ENCODE measurements around the gene LAMA2.
"Not testable (repeated sequence)": the region's sequence is repeated elsewhere in the genome, so short reads cannot be mapped to it uniquely, and the experiment has no call there.

Gene LAMA2

GRCh38 chr6:129050086-129050485 lies 167.1 kb downstream of the LAMA2 start:
- DNase-seq (ENCODE audit: low read depth, low spot score), result no peak
- no peak overlapping the region for H3K4me3 ChIP-seq (ENCODE audit: low read length)

DNA sequence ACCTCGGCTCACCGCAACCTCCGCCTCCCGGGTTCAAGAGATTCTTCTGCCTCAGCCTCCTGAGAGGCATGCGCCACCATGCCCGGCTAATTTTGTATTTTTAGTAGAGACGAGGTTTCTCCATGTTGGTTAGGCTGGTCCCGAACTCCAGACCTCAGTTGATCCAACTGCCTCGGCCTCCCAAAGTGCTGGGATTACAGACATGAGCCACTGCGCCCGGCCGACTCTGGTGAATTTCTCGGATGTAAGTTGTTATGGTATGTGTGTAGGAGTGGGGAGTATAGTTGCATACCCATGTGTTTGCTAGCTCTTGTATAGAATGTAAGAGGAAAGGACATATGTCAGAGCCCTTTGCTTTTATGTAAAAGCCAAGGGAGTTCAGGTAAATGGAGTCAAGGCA lies 170.2 kb downstream of the LAMA2 start:
- H3K4me3 ChIP-seq (ENCODE audit: low read length); DNase-seq (ENCODE audit: low read depth, low spot score): not testable (repeated sequence)

DNA sequence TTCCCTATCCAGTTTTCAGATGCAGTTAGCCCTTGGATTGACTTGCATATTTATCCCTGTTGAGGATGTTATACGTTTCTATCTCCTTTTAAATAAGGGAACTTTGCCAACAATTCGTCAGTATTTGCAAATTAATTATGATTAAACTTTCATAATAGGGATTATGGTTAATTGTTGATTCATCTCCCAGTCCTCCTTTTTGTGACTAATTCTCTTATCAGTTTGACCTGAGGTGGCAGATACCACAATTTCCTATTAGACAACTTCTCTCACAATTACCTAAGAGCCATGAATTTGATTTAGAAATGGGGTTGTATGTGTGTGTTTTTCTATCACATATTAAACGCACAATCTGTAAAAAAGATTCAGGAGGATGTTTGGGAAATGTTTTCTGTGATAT lies 172.9 kb downstream of the LAMA2 start:
- no peak for DNase-seq (ENCODE audit: low read depth, low spot score)

GRCh38 chr6:129059650-129060049 lies 176.7 kb downstream of the LAMA2 start:
- no peak overlapping the region for H3K4me3 ChIP-seq (ENCODE audit: low read length)

More for the DNA sequence above, 172.9 kb downstream of the LAMA2 start:
- no peak overlapping the region for H3K4me3 ChIP-seq (ENCODE audit: low read length)

GRCh38 chr6:129069006-129069405 lies 186.1 kb downstream of the LAMA2 start:
- no peak overlapping the region for H3K4me3 ChIP-seq (ENCODE audit: low read length)
- DNase-seq (ENCODE audit: low read depth, low spot score), result no peak

More at GRCh38 chr6:129059650-129060049, 176.7 kb downstream of the LAMA2 start:
- no peak for DNase-seq (ENCODE audit: low read depth, low spot score)

DNA sequence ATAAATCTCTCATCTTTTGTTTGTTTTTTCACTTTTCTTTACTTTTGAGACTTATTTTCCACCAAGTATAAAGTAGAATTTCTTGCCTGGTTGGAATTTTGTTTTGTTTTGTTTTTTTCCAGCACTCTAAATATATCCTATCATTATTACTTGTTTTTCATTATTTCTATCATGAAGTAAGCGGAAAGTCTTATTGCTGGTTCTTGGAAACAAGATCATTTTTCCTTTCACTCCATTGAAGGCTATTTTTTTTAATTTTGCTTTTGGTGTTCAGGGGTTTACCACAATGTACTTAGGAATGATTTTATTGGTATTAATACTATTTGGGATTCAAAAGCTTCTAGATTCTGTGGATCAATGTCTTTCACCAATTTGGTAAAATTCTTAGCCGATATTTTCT lies 190.1 kb downstream of the LAMA2 start:
- H3K4me3 ChIP-seq (ENCODE audit: low read length), result no peak overlapping the region
- DNase-seq (ENCODE audit: low read depth, low spot score), result no peak

GRCh38 chr6:129073691-129074395 lies 190.9 kb downstream of the LAMA2 start:
- DNase-seq (ENCODE audit: low read depth, low spot score), result no peak
- no peak overlapping the region for H3K4me3 ChIP-seq (ENCODE audit: low read length)

DNA sequence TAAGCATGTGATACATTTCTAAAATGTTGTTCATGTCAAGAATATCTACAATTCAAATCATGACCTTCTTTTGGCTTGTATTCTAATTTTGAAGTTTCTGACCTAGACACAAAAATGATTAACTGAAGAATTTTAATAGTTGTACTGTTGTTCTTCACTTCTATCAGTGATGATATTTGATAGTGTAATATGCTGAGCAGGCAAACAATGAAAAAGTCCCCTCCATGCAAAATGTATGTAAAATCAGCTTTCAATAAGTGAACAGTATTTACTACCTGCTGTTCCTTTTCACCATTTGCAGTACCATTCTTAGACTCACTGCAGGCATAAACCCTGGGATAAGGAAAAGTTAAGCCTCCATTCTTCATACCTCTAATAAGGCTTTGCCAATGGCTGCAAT lies 201.5 kb downstream of the LAMA2 start:
- H3K4me3 ChIP-seq (ENCODE audit: low read length), result no peak overlapping the region
- DNase-seq (ENCODE audit: low read depth, low spot score), result no peak

DNA sequence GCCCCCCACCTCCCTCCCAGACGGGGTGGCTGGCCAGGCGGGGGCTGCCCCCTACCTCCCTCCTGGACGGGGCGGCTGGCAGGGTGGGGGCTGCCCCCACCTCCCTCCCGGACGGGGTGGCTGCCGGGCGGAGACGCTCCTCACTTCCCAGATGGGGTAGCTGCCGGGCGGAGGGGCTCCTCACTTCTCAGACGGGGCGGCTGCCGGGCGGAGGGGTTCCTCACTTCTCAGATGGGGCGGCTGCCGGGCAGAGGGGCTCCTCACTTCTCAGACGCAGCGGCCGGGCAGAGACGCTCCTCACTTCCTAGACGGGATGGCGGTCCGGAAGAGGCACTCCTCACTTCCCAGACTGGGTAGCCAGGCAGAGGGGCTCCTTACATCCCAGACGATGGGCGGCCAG lies 205.5 kb downstream of the LAMA2 start:
- DNase-seq (ENCODE audit: low read depth, low spot score); H3K4me3 ChIP-seq (ENCODE audit: low read length): not testable (repeated sequence)

DNA sequence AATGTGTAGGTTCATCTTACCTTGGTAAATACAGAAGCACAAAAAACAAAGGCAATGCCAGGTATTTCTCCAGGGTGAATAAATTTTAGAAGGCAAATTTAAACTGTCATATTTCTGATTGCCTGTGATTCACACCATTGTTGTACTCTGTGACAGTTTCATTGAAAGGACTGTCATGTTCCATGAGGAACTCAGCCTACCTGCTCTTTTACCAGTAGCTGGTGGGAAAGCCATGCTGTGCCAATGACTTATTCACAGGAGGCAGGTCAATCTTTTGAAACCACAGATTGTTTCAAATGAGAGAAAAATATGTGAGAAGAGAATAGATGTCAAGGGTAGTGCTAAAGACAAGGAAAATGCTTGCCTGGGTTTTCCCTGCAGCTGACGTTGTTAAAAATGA lies 206.4 kb downstream of the LAMA2 start:
- H3K4me3 ChIP-seq (ENCODE audit: low read length), result no peak overlapping the region
- DNase-seq (ENCODE audit: low read depth, low spot score), result no peak

- no peak for DNase-seq (ENCODE audit: low read depth, low spot score)
- H3K4me3 ChIP-seq (ENCODE audit: low read length), result no peak overlapping the region
These were observed 211.2 kb downstream of the LAMA2 start for GRCh38 chr6:129094147-129094546.

DNA sequence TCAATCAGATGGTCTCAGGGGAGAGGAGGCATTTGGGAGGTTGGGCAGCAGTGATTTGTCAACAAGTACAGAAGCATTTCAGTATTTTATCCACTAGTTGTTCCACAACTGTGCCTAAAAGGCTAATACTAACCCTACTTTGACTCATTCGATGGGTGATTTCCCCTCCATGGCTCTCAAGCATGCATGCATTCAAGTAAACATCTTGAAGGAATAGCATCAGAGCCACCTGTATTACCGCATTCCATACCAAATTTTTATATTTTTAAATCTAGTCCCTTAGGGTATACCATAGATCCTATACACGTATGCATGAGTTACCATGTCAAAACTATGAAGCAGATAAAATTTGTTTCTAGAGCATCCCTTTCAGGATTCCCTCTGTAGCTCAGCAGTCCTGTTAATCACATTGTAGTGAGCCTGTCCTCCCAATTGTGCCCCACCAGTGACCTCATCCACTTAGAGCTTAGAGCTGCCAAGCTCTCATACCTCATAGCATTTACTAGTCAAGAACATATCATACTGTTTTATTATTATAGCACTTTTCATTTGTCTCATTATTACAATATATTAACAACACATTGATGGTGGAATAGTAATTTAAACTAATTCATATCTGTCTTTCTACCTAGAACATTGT lies 213.8 kb downstream of the LAMA2 start:
- no peak for DNase-seq (ENCODE audit: low read depth, low spot score)
- no peak overlapping the region for H3K4me3 ChIP-seq (ENCODE audit: low read length)

GRCh38 chr6:129098061-129098553 lies 215.2 kb downstream of the LAMA2 start:
- no peak for DNase-seq (ENCODE audit: low read depth, low spot score)
- no peak overlapping the region for H3K4me3 ChIP-seq (ENCODE audit: low read length)

DNA sequence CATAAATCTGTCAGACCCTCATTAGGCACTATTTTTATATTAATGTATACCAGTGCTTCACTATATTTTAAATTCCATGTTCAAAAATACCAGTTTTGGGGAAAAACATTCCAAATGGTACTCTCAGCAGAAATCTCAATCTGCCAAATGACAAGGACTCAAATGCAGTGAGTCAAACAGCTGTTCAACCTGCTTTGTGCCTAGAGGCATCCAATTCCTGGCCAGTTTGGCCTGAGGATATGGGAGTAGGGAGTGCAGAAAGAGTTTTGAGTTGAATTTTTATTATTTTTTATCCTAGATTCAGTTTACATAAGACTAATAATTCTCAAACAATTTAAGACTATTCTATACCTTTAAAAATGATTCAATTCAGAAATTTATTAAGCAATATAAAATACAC lies 216.8 kb downstream of the LAMA2 start:
- DNase-seq (ENCODE audit: low read depth, low spot score), result no peak
- no peak overlapping the region for H3K4me3 ChIP-seq (ENCODE audit: low read length)

DNA sequence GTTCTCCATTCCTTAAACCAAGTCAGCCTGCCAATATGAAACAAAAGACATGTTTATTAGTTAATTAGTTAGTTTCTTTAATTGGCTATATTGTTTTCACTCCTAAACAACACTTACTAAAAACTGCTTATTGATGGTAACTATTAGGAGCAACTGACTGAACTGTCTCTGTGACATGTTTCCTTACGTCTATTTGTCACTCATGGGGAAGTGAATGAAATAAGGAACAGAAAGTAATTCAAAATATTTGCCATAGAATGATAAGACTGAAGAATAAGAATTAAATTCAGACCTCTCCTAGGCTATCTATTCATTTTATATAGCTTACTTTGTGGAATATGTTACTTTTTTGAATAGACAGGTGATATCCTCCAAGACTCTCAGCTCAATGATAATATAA lies 217.2 kb downstream of the LAMA2 start:
- no peak for DNase-seq (ENCODE audit: low read depth, low spot score)

GRCh38 chr6:129102741-129103140 lies 219.8 kb downstream of the LAMA2 start:
- H3K4me3 ChIP-seq (ENCODE audit: low read length), result no peak overlapping the region
- DNase-seq (ENCODE audit: low read depth, low spot score), result no peak

More for the DNA sequence above, 217.2 kb downstream of the LAMA2 start:
- no peak overlapping the region for H3K4me3 ChIP-seq (ENCODE audit: low read length)

GRCh38 chr6:129104131-129104530 lies 221.2 kb downstream of the LAMA2 start:
- DNase-seq (ENCODE audit: low read depth, low spot score), result no peak
- H3K4me3 ChIP-seq (ENCODE audit: low read length), result no peak overlapping the region

DNA sequence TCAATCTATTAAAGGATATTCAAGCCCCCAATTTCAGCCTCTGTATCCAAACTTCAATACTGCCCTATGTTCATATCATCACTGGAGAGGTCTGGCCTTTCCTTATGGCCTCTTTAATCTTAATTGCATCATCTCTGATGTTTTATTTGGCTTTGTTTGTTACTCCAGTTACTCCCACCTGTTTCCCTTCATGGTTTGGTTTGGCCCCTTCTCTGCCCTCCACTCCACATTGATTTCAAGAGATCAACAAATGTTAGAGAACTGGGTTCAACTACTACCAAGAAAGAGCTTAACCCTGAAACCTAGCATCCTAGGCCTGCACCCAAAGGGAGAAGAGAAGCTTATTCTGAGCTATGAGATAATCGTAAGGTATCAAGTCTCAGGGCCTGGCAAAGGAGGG lies 221.6 kb downstream of the LAMA2 start:
- no peak overlapping the region for H3K4me3 ChIP-seq (ENCODE audit: low read length)
- no peak for DNase-seq (ENCODE audit: low read depth, low spot score)

DNA sequence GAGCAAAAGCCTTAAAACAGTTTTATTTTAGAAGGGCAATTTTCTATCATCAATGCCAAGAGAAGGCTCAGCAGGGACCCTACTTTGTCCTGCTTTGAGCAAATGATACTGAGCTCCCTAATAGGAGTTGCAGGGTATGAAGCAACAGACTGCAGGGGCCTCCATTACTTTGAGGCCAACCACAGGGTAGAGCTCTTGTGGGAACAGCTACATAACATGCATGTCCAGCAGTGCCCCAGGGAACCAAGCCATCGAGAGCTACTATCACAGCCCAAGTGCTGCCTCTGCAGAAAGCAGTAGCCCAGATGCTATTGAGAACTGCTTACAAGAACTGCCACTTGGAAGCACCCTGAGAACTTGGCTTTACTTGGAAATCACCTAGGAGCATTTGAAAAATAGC lies 222.1 kb downstream of the LAMA2 start:
- no peak overlapping the region for H3K4me3 ChIP-seq (ENCODE audit: low read length)
- DNase-seq (ENCODE audit: low read depth, low spot score), result no peak

DNA sequence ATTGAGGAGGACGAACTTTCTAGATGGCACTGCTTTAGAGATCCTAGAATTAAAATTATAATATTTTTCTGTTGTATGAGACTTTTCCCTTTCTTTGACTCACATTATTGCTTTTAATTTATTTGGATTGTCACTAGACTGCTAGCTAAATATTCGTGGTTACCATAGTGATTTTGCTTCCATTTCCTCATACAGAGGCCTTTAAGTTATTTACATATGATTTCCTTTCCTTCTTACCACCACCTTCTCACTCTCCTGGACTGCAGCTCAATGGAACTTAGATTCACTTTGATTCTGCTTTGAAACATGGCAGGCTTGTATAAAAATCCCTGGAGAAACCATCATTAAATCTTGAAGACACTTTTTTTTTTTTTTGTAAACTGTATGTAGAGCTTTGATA lies 222.9 kb downstream of the LAMA2 start:
- no peak overlapping the region for H3K4me3 ChIP-seq (ENCODE audit: low read length)
- no peak for DNase-seq (ENCODE audit: low read depth, low spot score)

DNA sequence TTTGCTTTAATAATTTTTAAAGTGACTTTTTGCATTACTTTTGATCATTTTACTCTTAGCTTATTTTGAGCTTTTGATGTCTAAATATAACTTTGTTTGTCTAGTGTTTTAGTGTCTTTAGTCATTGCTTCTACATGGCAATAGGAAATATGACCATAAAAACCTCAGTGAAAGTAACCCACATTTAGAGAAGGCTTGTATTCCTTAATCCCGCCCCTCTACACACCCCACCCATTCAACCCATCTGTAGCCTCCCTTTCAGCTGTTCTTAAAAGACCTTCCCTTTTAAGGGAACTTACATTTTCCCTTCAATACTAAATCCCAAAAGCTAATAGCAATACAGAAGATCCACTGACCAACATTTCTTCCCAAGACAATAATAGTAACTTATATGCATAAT lies 225.4 kb downstream of the LAMA2 start:
- H3K4me3 ChIP-seq (ENCODE audit: low read length), result no peak overlapping the region
- no peak for DNase-seq (ENCODE audit: low read depth, low spot score)
